ENCODE results near the gene FHDC1.

The FHDC1 gene

DNA sequence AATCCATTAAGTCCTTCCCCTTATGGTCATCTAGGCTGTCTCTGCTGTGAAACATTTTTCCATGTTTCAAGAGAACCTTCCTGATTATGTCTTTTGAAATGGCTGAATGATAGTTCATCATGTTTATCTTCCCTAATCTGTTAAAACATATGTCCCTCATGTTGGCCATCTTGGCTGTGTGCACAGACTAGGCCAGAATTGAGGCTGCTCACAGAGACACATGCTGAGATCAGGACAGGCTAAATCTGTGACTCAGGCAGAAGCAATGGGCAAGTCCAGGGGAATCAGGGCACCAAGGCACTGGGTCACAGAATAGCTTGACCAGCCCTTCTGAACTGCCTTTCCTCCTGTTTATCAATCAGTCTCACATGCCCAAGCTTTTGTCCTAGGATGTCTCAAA, 78.3 kb downstream of the FHDC1 start:
- DNase-seq = no peak

DNA sequence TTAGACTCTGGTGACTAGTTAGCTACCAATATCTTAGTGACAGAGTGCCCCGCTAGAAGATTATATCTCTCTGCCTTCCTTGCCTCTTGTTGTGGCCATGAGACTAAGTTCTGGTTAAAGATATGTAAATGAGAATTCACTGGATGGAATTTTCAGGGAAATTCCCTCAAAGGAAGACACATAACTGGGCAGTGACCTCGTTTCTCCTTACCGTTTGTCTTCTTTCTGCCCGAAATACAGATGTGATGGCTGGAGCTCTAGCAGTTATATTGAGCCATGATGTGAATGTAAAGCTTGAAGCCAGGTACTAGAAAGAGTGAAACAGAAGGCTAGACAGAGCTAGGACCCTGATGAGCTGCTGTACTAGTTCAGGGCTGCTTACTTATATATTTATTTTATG, 80.5 kb downstream of the FHDC1 start:
- DNase-seq = no peak

DNA sequence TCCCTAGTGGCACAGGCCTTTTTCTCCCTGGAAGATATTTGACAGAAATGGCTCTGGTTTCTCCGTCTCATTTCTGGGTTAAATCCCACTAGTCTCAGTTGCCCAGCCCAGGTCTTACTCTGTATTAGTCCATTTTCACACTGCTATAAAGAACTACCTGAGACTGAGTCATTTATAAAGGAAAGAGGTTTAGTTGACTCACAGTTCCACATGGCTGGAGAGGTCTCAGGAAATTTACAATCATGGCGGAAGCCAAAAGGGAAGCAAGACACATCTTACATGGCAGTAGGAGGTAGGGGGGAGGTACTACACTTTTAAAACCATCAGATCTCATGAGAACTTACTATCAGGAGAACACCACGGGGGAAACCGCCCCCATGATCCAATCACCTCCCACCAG, 81.9 kb downstream of the FHDC1 start:
- no peak for DNase-seq

DNA sequence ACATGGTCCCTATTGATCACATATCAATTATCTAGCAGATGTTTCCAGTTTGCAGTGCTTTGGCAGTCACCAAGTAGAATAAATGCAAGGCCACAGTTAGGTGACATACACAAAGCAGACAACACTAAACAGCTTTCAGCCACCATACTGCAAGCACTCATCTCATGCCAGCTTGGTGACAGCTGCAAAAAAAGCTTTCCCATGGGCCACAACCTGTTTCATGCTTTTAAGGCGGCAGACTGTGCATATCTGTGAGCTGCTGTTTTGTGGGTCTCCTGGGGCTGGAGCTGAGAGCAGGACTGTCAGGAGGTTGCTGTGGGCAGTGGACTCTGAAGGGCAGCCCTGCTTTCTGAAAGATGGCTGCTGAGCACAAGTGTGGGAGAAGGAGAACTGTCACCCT, 82.6 kb downstream of the FHDC1 start:
- no peak for DNase-seq

DNA sequence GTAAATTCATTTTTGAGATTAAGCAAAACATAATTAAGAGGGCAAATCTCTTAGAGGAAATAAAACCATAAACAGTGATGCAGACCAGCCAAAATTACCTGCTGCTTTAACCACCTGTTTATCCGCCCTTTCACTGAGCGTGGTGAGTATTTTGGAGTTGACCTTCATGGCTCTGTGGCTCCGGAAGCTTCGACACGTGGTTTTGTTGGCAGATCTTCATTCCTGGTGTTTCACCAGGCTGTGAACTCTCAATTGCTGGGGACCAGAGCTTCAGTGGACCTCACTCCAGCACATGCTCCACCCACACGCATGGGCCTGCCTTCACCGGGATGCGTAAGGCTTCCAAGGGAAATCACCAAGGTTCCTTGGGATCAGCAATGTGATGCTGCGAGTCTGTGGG, 83.8 kb downstream of the FHDC1 start:
- no peak for DNase-seq

DNA sequence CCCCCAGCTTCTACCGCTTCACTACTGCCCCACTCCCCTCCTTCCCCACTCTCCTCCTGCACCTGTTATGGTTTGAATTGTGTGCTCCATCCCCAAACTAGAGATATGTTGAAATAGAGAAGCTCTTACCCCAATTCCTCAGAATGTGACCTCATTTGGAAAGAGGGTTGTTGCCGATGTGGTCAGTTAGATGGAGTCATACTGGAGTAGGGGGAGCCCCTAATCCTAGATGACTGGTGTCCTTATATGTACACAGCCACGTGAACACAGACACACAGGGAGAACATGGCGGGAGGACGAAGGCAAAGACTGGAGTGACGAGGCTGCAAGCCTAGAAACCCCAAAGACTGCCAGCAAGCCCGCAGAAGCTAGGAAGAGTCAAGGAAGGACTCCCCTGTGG, 84.3 kb downstream of the FHDC1 start:
- DNase-seq = no peak

DNA sequence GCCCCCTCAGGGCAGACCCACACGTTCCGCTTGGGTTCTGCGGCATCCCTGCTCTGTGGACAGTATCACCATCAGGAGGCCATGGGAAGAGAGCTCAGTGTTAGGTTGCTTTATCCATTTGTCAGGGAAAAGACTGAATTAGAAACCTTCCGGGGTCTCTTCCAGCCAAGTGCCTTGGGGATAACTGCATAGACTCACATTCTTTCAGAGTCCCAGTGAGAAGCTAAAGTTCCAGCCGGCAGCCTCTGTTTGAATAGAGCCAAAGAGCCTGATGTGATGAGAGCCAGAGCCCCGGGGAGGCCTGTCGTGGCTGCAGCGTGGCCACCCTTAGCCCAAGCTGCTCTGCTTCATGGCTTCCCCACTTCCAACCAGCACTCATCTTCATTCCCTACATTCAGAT, 85.2 kb downstream of the FHDC1 start:
- DNase-seq = no peak

DNA sequence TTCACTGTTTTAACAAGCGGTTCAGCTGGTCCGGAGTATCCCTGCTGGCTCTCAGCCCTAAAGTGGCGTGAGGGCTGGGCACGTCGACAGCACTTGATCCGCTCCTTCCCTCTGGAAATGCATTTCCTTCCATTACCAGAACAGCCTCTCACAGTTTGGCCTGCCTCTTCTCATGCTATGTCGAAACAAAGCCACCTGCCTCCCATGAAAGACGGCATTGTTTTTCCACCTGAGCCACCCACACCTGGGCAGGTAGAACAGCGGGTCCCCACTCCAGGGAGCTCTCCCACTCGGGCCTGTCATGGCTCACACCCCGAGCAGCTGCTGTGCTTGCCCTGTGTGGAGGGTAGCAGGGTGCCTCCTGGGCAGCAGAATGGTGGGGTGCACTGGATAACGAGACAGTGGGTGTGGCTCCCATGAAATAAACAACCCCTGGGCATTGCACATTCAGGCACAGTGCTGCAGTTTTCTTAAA, 86.2 kb downstream of the FHDC1 start:
- DNase-seq = peak; percentile 56

DNA sequence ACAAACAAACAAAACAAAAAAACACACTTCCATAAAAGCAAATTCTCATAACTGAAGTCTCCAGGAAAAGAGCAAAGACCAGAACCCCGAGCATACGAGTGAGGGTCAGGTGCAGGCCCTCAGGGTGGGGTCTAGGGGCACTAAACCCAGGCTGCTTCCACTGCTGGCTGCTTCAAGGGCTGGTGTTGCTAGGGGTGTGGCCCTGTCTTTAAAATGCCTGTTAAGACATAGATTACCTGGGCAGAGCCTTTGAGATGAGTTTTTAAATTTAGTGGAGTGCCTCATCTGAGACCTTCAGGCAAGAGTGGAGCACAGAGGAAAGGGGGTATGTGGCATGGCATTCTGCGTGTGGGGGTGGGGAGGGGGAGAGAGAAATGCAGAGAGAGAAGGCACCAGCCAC, 87.0 kb downstream of the FHDC1 start:
- no peak for DNase-seq

DNA sequence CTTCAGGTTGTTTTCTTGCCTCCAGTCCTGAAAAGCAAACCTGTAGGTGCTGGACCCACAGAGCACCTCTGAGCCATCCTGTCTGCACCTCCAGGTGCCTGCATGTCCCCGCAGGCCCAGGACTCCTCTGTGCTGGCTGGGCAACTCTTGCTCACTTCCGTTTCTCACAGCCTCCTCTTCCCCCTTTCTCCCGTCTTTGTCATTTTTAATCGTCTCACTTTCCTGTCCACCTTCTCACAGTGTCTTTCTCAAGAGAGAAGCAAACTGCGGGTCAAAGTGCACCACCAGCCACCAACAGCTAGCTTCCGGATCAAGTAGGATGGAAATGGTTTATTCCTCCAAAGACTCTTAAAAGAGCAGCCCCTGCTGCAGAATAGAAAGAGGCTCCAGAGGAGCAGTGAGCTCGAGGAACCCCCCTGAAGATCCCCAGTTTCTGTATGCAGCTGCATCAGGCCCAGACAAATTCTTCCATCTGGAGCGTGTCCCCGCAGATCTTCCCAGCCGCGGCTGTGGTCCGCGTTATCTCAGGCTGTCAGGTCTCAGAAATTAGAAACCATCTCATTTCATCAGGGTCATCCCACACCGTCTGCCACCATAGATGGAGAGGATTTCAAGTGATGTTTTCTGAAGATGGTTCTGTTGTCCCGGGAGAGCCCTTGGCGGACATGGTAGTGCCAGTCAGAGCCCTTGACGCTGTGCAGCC, 87.7 kb downstream of the FHDC1 start:
- DNase-seq = peak; percentile 86

DNA sequence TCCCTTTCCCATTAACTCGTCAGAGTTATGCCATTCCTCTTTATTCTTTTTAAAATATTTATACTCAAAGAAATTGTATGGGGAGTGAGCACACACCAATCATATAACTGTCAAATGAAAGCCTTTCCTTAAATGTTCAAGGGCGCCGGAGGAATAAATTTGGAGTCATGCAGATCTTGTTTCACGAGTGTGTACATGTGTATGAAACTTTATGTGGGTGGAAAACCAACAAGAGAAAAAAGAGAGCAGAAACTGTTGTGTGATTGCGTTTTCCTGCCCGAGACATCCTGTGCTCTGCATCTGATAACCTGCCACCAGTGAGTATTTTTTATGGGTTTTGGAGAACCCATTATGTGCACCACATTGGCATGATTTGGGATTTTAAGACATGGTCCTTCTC, 88.3 kb downstream of the FHDC1 start:
- DNase-seq = no peak

DNA sequence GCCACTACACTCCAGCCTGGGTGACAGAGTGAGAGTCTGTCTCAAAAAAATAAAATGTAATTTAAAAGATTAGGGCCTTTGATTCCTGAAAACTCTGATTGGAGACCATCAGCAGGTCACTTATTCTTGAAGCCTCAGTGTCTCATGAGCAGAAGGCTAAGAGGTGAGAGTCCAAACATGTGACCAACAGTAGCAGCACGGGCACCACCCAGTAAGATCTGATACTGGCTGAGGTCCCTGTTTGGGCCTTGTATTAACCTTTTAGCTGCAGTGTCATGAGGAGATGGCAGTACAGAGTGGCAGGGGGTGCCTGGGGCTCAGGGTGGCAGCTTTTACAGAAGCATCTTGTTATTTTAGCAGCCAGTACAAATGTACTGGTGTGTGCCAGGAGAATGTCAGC, 89.3 kb downstream of the FHDC1 start:
- no peak for DNase-seq

DNA sequence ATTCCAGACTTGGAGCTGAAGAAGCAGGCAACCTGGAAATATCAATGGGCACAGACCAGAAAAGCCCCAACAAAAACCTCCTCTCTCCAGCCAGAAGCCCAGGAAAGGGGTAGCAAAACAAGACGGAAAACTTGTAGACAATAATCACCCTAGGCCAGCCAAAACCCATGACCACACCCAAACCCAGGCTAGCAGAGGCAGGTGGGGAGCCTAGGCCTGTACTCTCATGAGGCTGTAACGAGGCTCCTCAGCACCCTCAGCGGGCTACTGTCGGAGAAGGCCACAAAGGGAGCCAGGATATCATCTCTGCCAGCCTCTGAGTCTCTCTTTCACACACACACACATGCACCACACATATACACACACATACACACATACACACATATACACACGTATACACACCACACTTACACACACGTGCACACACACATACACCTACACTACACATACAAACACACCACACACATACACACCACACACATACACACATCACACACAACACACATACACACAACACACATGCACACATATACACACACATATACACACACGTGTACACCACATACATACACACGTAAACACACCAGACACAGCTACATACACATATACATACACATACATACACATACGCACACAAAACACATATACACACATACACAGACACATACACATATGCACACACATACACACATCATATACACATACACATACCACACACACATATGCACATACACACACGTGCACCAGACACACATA, 90.6 kb downstream of the FHDC1 start:
- no peak for DNase-seq

DNA sequence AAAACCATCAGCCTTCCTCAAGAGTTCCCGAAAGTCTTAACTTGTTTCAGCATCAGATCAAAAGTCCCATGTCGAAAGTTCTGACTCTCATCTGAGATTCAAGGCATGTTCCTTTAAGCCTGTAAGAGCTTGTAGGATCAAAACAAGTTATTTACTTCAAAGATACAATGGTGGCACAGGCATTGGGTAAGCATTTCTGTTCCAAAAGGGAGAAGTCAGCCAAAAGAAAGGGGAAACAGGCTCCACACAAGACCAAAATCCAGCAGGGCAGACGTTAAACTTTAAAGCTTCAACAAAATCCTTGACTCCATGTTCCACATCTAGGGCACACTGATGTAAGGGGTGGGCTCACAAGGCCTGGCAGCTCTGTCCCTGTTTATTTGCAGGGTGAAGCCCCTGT, 91.7 kb downstream of the FHDC1 start:
- DNase-seq = no peak

DNA sequence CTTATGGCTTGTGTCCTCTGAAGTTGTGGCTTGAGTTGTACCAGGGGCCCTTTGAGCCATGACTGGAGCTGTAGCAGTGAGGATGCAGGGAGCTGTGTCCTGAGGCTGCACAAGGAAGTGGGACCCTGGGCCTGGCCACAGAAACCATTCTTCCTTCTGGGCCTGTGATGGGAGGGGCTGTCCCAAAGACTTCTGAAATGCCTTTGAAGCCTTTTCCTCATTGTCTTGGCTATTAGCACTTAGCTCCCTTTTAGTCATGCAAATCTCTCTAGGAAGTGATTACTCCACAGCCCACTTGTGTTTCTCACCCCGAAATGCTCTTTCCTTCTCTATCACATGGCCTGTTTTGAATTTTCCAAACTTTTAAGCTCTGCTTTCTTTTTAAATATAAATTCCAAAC, 92.4 kb downstream of the FHDC1 start:
- no peak for DNase-seq
